Skin of body (tissue), 2 donors: ENCODE data around the gene ITPRID1. TPM values are rescaled to one million over a fixed set of nuclear protein-coding genes. Genes with fewer than 3 reads are reported as not detected.
A peak's percentile ranks its signal among the peaks of the same experiment; 100 is the strongest.
"Not testable (repeated sequence)": the region's sequence is repeated elsewhere in the genome, so short reads cannot be mapped to it uniquely, and the experiment has no call there.

ENCODE experiments used
- DNase-seq: peaks from one replicate; lab custom pipeline; 2025; lab: John Stamatoyannopoulos, UW
- total RNA-seq: library from RNA; depleted of rRNA; stranded (reverse); fragments of >200 nt; gene quantifications from one replicate; pipeline ENCODE4 v1.2.3, GENCODE V29; 2014

Gene ITPRID1
- total RNA-seq, 1 donor from 2014 or later, result 1.8 TPM

GRCh38 chr7:31516680-31517502, 3.0 kb downstream of the ITPRID1 start:
- DNase-seq, result no peak

GRCh38 chr7:31517513-31517912, 3.6 kb downstream of the ITPRID1 start:
- no peak for DNase-seq

- DNase-seq, result no peak
Measured at GRCh38 chr7:31518766-31519165, 4.9 kb downstream of the ITPRID1 start.

- DNase-seq, result no peak
Measured at GRCh38 chr7:31521336-31522010, 7.6 kb downstream of the ITPRID1 start.

GRCh38 chr7:31526864-31527263, 13.0 kb downstream of the ITPRID1 start:
- DNase-seq, result no peak

- DNase-seq, result no peak
Measured at GRCh38 chr7:31529103-31529502, 15.2 kb downstream of the ITPRID1 start.

GRCh38 chr7:31540651-31541185, 26.8 kb downstream of the ITPRID1 start:
- not testable (repeated sequence) for DNase-seq

- no peak for DNase-seq
Measured at GRCh38 chr7:31545549-31545948, 31.7 kb downstream of the ITPRID1 start.

- no peak for DNase-seq
Measured at GRCh38 chr7:31549611-31550010, 35.7 kb downstream of the ITPRID1 start.

GRCh38 chr7:31550432-31550831, 36.5 kb downstream of the ITPRID1 start:
- DNase-seq, result no peak

GRCh38 chr7:31553661-31554081, 39.8 kb downstream of the ITPRID1 start:
- DNase-seq, result no peak

GRCh38 chr7:31562002-31562401, 48.1 kb downstream of the ITPRID1 start:
- no peak for DNase-seq

- DNase-seq, result no peak
Measured at GRCh38 chr7:31563522-31563921, 49.6 kb downstream of the ITPRID1 start.

- no peak for DNase-seq
Measured at GRCh38 chr7:31563951-31564350, 50.1 kb downstream of the ITPRID1 start.

GRCh38 chr7:31564661-31565060, 50.8 kb downstream of the ITPRID1 start:
- no peak for DNase-seq

GRCh38 chr7:31569528-31569927, 55.6 kb downstream of the ITPRID1 start:
- no peak for DNase-seq

- no peak for DNase-seq
Measured at GRCh38 chr7:31583526-31583925, 69.6 kb downstream of the ITPRID1 start.

GRCh38 chr7:31583942-31584341, 70.1 kb downstream of the ITPRID1 start:
- DNase-seq, result no peak

- no peak for DNase-seq
Measured at GRCh38 chr7:31595390-31595789, 81.5 kb downstream of the ITPRID1 start.

- peak; percentile 20 for DNase-seq
Measured at GRCh38 chr7:31602041-31602625, 88.2 kb downstream of the ITPRID1 start.

GRCh38 chr7:31603046-31603445, 89.2 kb downstream of the ITPRID1 start:
- DNase-seq, result no peak

GRCh38 chr7:31613604-31614003, 99.7 kb downstream of the ITPRID1 start:
- no peak for DNase-seq
